OCI-LY1 (cell line): ENCODE results near the gene MAPK11.

Source experiments
- EZH2 ChIP-seq: fragments of 200-600 bp; sonication (generic), shearing (Covaris generic); IDR thresholded peaks from 2 replicates; pipeline ENCODE4 v1.8.0; 2017; ENCODE audit warnings: borderline replicate concordance, mixed run types, mild to moderate bottlenecking, antibody characterized with exemption, low read length, moderate library complexity, mixed read lengths
- TF ChIP-seq, protein P1 (sequence below): fragments of 200-600 bp; sonication (generic), shearing (Covaris generic); IDR thresholded peaks from 2 replicates; pipeline ENCODE4 v1.5.1; 2017; ENCODE audit warnings: mild to moderate bottlenecking, antibody characterized with exemption, low read length, moderate library complexity, mixed read lengths

DNA sequence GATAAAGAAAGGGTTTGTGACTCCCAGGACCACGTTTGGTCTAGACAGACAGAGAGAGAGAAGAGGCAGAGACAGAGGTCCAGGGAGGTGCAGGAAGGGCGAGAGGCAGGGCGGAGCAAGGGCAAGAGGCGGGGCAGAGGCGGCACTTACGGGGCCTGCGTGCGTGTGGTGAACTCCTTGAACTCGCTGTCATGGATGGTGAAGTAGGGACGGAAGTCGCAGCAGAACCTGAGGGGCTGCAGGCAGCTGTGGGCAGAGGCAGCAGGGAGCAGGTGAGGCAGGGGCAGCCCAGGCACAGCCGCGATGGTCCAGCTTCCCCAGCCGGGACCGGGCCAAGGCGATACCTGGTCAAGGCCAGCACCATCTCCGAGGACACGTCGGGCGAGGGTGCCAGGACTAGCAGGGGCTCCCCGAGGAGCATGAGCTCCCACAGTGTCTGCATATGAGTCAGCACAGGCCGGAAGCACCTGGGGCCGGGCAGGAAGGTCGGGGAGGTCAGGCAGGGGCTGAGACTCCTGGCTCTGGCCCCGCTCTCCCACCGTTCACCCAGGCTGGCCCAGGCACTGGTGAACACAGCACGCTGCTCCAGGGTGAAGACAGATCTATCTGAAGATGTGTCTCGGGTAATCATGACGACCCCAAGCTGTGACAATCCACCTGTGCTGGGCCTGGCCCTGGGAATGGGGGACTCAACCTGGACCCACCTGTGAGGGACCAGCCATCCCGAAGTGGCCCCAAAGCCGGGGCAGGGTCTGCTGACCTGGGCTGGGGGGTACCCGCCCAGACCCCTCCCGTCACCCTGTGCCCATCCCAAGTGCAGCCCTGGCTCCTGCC is 44.5 kb upstream of the MAPK11 start:
- TF ChIP-seq, protein P1, sequence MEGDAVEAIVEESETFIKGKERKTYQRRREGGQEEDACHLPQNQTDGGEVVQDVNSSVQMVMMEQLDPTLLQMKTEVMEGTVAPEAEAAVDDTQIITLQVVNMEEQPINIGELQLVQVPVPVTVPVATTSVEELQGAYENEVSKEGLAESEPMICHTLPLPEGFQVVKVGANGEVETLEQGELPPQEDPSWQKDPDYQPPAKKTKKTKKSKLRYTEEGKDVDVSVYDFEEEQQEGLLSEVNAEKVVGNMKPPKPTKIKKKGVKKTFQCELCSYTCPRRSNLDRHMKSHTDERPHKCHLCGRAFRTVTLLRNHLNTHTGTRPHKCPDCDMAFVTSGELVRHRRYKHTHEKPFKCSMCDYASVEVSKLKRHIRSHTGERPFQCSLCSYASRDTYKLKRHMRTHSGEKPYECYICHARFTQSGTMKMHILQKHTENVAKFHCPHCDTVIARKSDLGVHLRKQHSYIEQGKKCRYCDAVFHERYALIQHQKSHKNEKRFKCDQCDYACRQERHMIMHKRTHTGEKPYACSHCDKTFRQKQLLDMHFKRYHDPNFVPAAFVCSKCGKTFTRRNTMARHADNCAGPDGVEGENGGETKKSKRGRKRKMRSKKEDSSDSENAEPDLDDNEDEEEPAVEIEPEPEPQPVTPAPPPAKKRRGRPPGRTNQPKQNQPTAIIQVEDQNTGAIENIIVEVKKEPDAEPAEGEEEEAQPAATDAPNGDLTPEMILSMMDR = no peak
- TF ChIP-seq EZH2 = no peak
